ENCODE results near the gene IDNK.
A peak's percentile ranks its signal among the peaks of the same experiment; 100 is the strongest.

- TF ChIP-seq EZH2 (IDR thresholded peaks at IDR 0.05) = no peak
- peak; percentile 17; the same call in 1 of the 2 replicates for TF ChIP-seq POLR2AphosphoS5 (IDR thresholded peaks at IDR 0.05; ENCODE audit: borderline replicate concordance, low read depth, low read length)
These were observed 23.7 kb downstream of the IDNK start for GRCh38 chr9:83646500-83647239.

Measured in SK-N-MC (cell line).